Vagina (tissue), 2 donors: ENCODE data around the gene SRPX. TPM values are rescaled to one million over a fixed set of nuclear protein-coding genes. Genes with fewer than 3 reads are reported as not detected.

Experiments used
- DNase-seq, 2 donors: peaks; one replicate each; pipeline ENCODE4 v3.0.0-alpha.2; 2017; ENCODE audit errors: extremely low spot score in 2 of 2
- H3K27ac ChIP-seq: fragments of 200-600 bp; sonication (generic); one replicate; pipeline ENCODE4 v1.5.1; 2019
- H3K27me3 ChIP-seq: fragments of 200-600 bp; sonication (generic); one replicate; pipeline ENCODE4 v1.5.1; 2019
- H3K36me3 ChIP-seq, 2 donors: fragments of 200-600 bp; sonication (generic); one replicate each; pipeline ENCODE4 v1.5.1; 2017 to 2019
- H3K4me1 ChIP-seq: fragments of 200-600 bp; sonication (generic); one replicate; pipeline ENCODE4 v1.5.1; 2019
- H3K4me3 ChIP-seq, 2 donors: fragments of 200-600 bp; sonication (generic); 1 replicate in 1 of 2; 2 replicates in 1 of 2; pipeline ENCODE4 v1.5.1; 2016 to 2019
- H3K9me3 ChIP-seq: fragments of 200-600 bp; sonication (generic); one replicate; pipeline ENCODE4 v1.5.1; 2019
- POLR2A ChIP-seq, 2 donors: fragments of 450-650 bp; IDR thresholded peaks; one replicate each; pipeline ENCODE4 v1.6.1; 2017; ENCODE audit warnings: antibody characterized with exemption in 2 of 2, mild to moderate bottlenecking in 2 of 2, moderate library complexity in 2 of 2
- POLR2AphosphoS5 ChIP-seq, 2 donors: sonication (generic); formaldehyde crosslinking; IDR thresholded peaks; one replicate each; pipeline ENCODE4 v1.9.0; 2017; ENCODE audit warnings: antibody characterized with exemption in 2 of 2, mild to moderate bottlenecking in 2 of 2, low read depth in 1 of 2; ENCODE audit not compliant: insufficient read depth in 1 of 2
- intact Hi-C: fragments of 100-400 bp; cut with DNase I; formaldehyde crosslinking; loops from one replicate; pipeline ENCODE4 v1.15.1; 2023
- total RNA-seq: library from RNA; depleted of rRNA; stranded (reverse); fragments of >200 nt; gene quantifications from one replicate; pipeline ENCODE4 v1.2.3, GENCODE V29; 2016
- TF ChIP-seq, protein P1 (sequence below), 3 experiments: fragments of 450-650 bp in 2 of 3; fragments of 200-600 bp in 1 of 3; sonication (generic) in 1 of 3; IDR thresholded peaks; one replicate each; pipeline ENCODE4 v1.5.1; 2017 to 2019; ENCODE audit warnings: antibody characterized with exemption in 3 of 3, mild to moderate bottlenecking in 2 of 3, moderate library complexity in 2 of 3

Gene SRPX
- total RNA-seq, 1 donor from 2014 or later = 118 TPM

- Histone ChIP-seq H3K27me3 (no peaks in the 10 kb centered on the region), H3K9me3 (no peaks in the 10 kb centered on the region), H3K4me3 (no peak overlapping the region), H3K4me1 (peaks cover 7% of the 10 kb centered on the region), H3K27ac (no peak overlapping the region), H3K36me3 (no peaks in the 10 kb centered on the region)
- intact Hi-C loops = no loop called here
- TF ChIP-seq POLR2AphosphoS5 (IDR thresholded peaks at IDR 0.05; ENCODE audit: insufficient read depth in 1 of 2, low read depth in 1 of 2) (no peak), POLR2A (IDR thresholded peaks at IDR 0.05) (no peak)
- TF ChIP-seq, protein P1, sequence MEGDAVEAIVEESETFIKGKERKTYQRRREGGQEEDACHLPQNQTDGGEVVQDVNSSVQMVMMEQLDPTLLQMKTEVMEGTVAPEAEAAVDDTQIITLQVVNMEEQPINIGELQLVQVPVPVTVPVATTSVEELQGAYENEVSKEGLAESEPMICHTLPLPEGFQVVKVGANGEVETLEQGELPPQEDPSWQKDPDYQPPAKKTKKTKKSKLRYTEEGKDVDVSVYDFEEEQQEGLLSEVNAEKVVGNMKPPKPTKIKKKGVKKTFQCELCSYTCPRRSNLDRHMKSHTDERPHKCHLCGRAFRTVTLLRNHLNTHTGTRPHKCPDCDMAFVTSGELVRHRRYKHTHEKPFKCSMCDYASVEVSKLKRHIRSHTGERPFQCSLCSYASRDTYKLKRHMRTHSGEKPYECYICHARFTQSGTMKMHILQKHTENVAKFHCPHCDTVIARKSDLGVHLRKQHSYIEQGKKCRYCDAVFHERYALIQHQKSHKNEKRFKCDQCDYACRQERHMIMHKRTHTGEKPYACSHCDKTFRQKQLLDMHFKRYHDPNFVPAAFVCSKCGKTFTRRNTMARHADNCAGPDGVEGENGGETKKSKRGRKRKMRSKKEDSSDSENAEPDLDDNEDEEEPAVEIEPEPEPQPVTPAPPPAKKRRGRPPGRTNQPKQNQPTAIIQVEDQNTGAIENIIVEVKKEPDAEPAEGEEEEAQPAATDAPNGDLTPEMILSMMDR (IDR thresholded peaks at IDR 0.05) = no peak
- DNase-seq = no peak
These were observed 13.4 kb upstream of the SRPX start for GRCh38 chrX:38233891-38234667.

DNA sequence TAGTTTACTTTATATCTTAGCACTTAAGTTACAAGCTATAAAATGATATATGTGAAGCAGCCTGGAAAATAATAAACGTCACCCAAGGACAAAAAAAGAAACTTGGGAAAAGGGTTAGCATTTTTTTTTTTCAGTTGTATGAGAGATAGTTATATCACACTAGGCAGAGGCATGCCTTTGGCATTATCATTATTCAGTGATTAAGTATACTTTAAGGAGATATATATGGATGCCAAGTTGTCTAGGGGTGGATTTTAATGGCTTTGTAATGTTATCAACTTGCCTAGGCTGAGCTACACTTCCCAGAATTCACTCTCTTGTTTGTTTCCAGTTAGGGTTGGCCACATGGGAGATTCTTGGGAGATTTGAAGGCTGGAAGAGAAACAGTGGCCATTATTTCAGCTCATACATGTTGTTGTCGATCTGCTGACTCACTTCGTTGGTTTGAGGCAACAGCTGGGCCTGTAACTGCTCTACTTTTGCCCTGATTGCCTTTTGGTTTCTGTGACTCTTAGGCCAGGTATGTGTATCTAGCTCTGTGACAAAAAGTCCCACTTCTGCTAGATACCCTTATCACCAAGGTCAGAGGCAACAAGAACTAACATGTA lies 11.5 kb upstream of the SRPX start:
- Histone ChIP-seq H3K36me3 (no peaks in the 10 kb centered on the region), H3K4me3 (no peak overlapping the region), H3K4me1 (peaks cover 7% of the 10 kb centered on the region), H3K27ac (no peak overlapping the region), H3K27me3 (no peaks in the 10 kb centered on the region), H3K9me3 (no peaks in the 10 kb centered on the region)
- no peak for DNase-seq
- intact Hi-C loops = no loop called here
- no peak for TF ChIP-seq POLR2AphosphoS5 (IDR thresholded peaks at IDR 0.05; ENCODE audit: insufficient read depth in 1 of 2, low read depth in 1 of 2)
- no peak for TF ChIP-seq POLR2A (IDR thresholded peaks at IDR 0.05)
- TF ChIP-seq, protein P1 (IDR thresholded peaks at IDR 0.05) = no peak

DNA sequence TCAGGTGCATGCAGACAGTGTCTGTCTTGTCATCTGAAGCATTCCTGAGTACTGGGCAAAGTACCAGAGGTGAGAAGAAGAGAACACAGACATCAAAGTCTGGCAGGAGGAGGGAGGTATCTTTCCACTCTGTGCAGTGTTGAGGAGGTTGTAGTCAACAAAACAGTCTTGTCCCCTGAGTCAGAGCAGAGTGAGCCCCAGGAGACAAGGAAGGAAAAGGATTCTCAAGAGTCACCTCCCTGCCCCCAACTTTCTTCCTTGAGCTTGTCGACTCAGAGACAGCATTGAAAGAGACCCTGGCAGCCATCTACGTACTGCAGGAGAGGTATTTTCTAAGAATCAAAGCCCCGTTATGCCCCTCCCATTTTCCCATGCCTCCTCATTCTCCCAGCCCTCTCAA lies 4.4 kb upstream of the SRPX start:
- TF ChIP-seq POLR2A (IDR thresholded peaks at IDR 0.05) = no peak
- TF ChIP-seq POLR2AphosphoS5 (IDR thresholded peaks at IDR 0.05; ENCODE audit: insufficient read depth in 1 of 2, low read depth in 1 of 2) = no peak
- TF ChIP-seq, protein P1 (IDR thresholded peaks at IDR 0.05) = no peak
- no peak overlapping the region for H3K4me3 ChIP-seq
- no peak overlapping the region for H3K27ac ChIP-seq
- H3K36me3 ChIP-seq = no peaks in the 10 kb centered on the region
- H3K4me1 ChIP-seq = no peaks in the 10 kb centered on the region
- no peak for DNase-seq
- no peaks in the 10 kb centered on the region for H3K9me3 ChIP-seq
- no peaks in the 10 kb centered on the region for H3K27me3 ChIP-seq
- intact Hi-C loops = no loop called here

DNA sequence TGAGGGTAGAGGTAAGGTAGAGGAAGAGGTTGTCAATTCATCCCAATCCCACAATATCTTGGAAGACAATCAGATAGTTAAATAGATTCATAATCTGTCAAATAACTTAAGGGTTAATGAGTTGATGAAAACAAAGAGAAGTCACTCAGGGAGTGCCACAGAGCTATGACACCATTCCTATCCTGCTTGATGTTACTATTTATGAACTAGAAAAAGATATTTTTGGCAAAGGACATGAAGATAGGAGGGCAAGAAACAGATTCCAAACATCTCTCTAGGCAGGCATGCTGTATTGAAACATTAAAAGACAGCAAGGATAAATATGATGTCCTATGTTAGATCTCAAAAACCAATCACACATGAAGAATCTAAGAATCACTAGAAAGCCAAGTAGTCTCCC lies 3.5 kb upstream of the SRPX start:
- intact Hi-C loops = loop anchor here (5.0 kb wide), 1 partner anchor 377 kb away; the partner anchor contains the start of gene DYNLT3
- DNase-seq = no peak

More for the DNA sequence above, 3.5 kb upstream of the SRPX start:
- Histone ChIP-seq H3K27me3 (no peaks in the 10 kb centered on the region), H3K9me3 (no peaks in the 10 kb centered on the region), H3K27ac (no peak overlapping the region), H3K4me1 (no peaks in the 10 kb centered on the region), H3K36me3 (no peaks in the 10 kb centered on the region), H3K4me3 (no peak overlapping the region)
- no peak for TF ChIP-seq POLR2A (IDR thresholded peaks at IDR 0.05)
- TF ChIP-seq, protein P1 (IDR thresholded peaks at IDR 0.05) = no peak
- no peak for TF ChIP-seq POLR2AphosphoS5 (IDR thresholded peaks at IDR 0.05; ENCODE audit: insufficient read depth in 1 of 2, low read depth in 1 of 2)
